SK-N-MC (cell line): ENCODE data around the gene DUS2.

Source experiments
- DNase-seq: peaks from one replicate; pipeline ENCODE4 v3.0.0-alpha.2; 2011; ENCODE audit warnings: low read depth, low spot score
- H3K27ac ChIP-seq: fragments of 200-600 bp; sonication (generic); 2 replicates; pipeline ENCODE4 v1.5.1; 2016; ENCODE audit warnings: mixed run types
- H3K36me3 ChIP-seq: fragments of 200-600 bp; sonication (generic); 2 replicates; pipeline ENCODE4 v1.6.1; 2017; ENCODE audit warnings: antibody characterized with exemption, low read length, mixed read lengths; ENCODE audit not compliant: insufficient read depth
- H3K4me3 ChIP-seq: fragments of 200-600 bp; sonication (generic); 2 replicates; pipeline ENCODE4 v1.5.1; 2016
- H3K9ac ChIP-seq: fragments of 200-600 bp; sonication (generic); 2 replicates; pipeline ENCODE4 v1.8.0; 2017; ENCODE audit warnings: mixed run types, mixed read lengths; ENCODE audit not compliant: insufficient read length
- H3K9me3 ChIP-seq: fragments of 200-600 bp; sonication (generic); 2 replicates; pipeline ENCODE4 v1.6.1; 2017; ENCODE audit warnings: low read depth, mild to moderate bottlenecking, antibody characterized with exemption, low read length, moderate library complexity, mixed read lengths
- EZH2 ChIP-seq: fragments of 200-600 bp; sonication (generic); IDR thresholded peaks from one replicate; pipeline ENCODE4 v1.6.1; 2017; ENCODE audit warnings: antibody characterized with exemption
- FOXP2 ChIP-seq: optimal IDR thresholded peaks from 2 replicates; pipeline ENCODE3; 2011; ENCODE audit warnings: mild to moderate bottlenecking, moderate library complexity; ENCODE audit not compliant: insufficient read depth; ENCODE audit errors: extremely low read length, control extremely low read depth
- POLR2AphosphoS5 ChIP-seq: IDR thresholded peaks from 2 replicates; pipeline ENCODE4 v1.6.1; 2012; ENCODE audit warnings: mild to moderate bottlenecking, low read depth, low read length, borderline replicate concordance

Gene DUS2

DNA sequence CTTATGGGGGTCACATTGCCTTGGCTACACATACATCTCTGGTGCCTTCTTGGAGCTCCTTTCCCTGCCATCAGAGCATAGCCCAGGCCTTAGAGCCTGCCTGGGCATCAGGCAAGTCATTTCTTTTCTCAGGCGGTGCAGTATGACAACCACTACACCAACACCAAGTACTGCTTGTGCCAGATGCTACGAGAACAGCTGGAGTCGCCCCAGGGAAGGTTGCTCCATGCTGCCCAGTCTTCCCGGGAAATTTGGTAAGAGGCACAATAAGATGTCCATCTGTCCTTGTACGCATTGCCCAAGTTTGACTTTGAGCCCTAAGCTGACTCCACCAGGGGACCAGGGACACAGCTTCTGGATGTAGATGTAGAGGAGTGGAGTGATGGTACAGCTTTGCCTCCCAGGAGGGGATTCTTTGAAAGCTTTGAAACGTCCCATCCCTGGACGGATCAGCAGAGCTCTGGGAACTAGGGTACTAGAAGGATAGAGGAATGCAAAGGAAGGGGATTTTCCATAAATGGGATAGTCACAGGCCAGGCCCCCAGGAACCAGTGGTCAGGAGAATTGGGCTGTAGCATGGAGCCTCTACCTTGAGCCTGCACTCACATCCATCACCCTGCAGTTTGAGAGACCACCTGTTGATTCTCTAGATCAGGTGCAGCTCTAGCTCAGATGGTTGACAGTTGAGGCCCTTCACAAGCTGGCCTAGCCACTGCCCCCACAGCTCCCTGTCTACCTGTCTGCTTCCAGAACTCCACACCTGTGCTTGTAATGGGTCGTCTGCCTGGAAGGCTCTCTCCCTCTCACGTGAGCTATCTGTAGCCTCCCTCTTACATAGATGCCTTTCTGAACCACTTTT, 51.0 kb downstream of the DUS2 start:
- no peak for TF ChIP-seq FOXP2
- TF ChIP-seq POLR2AphosphoS5 = no peak
- TF ChIP-seq EZH2 = no peak
- Histone ChIP-seq H3K9me3 (no peaks in the 10 kb centered on the region), H3K36me3 (no peaks in the 10 kb centered on the region; the same call in 1 of the 2 replicates), H3K9ac (no peak overlapping the region), H3K27ac (no peak overlapping the region), H3K4me3 (no peak overlapping the region)
- DNase-seq = no peak

DNA sequence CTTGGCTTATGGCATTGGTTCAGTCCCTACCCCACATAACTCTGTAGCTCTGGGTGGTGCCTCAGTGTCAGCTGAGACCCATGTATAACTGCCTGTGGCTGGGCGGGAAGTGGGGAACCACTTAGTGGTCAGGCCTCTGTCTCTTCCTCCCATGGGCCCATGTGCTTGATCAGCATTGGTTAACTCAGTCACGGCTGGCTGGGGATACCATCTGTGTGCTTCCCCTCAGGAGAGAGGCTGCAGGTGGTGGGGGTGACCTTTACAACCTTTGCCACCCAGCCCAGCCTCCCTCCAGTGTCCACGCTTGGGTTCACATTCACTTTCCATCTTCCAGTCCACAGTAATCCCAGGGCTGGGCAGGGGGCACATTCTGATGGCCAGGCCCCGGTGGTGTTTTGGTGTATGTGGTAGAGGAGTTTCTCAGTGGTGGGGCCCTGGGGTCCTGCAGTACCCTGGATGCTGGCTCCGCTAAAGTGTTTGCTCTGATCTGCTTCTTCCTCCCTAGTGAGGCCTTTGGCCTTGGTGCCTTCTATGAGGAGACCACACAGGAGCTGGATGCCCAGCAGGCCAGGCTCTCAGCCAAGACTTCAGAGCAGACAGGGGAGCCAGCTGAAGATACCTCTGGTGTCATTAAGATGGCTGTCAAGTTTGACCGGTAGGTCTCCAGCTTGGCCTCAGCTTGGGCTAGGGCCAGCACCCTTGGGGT, 51.9 kb downstream of the DUS2 start:
- no peak for TF ChIP-seq EZH2
- no peak for TF ChIP-seq FOXP2
- TF ChIP-seq POLR2AphosphoS5 = no peak
- H3K27ac ChIP-seq = no peak overlapping the region
- no peaks in the 10 kb centered on the region for H3K9me3 ChIP-seq
- no peak overlapping the region for H3K9ac ChIP-seq
- no peak for DNase-seq
- H3K4me3 ChIP-seq = no peak overlapping the region
- no peaks in the 10 kb centered on the region; the same call in 1 of the 2 replicates for H3K36me3 ChIP-seq

DNA sequence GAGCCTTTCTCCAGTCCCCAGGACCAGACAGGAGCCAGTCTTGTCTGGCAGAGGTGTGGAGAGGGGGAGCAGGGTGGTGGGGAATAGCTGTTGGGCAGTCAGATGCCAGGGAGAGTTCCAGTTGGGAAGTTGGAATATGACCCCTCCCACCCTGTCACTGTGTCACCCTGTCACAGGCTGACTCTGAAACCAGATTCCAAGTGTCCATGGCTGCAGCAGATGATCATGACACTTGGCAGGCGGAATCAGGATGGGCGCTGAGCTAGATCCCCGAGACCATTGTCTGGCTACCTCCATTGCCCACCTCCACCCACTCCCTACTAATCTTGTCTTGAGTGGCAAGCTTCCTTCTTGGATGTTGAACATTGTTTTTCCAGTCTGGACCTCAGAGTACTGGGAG, 52.9 kb downstream of the DUS2 start:
- no peak for TF ChIP-seq POLR2AphosphoS5
- TF ChIP-seq FOXP2 = no peak
- no peak for TF ChIP-seq EZH2
- DNase-seq = no peak
- H3K9ac ChIP-seq = no peak overlapping the region
- no peak overlapping the region for H3K27ac ChIP-seq
- no peak overlapping the region for H3K4me3 ChIP-seq
- H3K9me3 ChIP-seq = no peaks in the 10 kb centered on the region
- no peaks in the 10 kb centered on the region; the same call in 1 of the 2 replicates for H3K36me3 ChIP-seq

DNA sequence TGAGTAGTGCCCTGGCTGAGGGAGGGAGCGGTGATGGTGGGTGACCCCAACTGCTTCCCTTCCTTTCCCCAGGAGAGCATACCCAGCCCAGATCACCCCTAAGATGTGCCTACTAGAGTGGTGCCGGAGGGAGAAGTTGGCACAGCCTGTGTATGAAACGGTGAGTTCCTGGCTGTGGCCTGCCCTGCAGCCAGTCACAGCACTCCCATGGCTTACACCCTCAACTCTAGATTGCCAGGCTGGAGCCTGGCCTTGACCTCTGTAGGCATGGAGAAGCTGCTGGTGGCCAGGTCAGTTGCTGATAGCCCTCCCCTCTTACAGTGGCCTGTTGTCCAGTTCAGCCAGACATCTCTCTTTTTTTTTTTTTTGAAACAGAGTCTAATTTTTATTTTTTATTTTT, 53.5 kb downstream of the DUS2 start:
- no peak overlapping the region for H3K27ac ChIP-seq
- H3K9ac ChIP-seq = no peak overlapping the region
- no peak for TF ChIP-seq FOXP2
- no peak for TF ChIP-seq POLR2AphosphoS5
- no peak for TF ChIP-seq EZH2
- DNase-seq = no peak
- no peaks in the 10 kb centered on the region for H3K9me3 ChIP-seq
- H3K36me3 ChIP-seq = no peaks in the 10 kb centered on the region; the same call in 1 of the 2 replicates
- no peak overlapping the region for H3K4me3 ChIP-seq

DNA sequence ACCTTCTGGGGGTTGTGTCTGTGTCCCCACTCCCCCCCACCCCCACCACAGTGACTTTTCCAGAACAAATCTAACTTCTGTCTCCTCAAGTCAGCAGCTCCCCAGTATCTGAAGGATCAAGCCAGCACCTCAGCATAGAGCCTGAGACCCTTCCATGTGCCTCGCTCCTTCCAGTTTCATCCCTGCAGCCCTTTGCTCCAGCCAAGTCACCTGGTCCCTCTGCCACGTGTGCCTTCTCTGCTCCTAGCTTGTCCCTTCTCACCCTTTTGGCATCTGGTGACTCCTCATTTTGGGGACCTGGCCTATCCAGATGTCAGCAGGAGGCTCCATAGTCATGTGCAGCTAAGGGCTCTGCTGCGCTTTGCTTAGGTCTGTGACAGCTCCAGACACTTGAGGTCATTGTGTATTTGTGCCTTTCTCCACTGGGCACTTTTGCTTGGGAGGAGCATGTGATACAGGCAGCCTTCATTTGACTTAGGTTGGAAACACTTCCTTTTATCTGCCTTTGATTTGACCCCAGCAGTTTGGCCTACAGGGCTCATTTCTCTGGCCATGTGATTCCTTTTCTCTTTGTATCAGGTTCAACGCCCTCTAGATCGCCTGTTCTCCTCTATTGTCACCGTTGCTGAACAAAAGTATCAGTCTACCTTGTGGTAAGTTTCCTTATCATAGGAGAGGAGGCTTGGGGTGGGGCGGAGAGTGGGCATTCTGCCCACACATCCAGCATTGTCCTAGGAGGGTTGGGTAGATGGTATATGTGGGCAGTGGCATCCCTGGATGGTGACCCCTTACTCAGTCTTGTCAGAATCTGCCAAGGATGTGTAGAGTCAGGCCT, 55.0 kb downstream of the DUS2 start:
- Histone ChIP-seq H3K9me3 (no peaks in the 10 kb centered on the region), H3K27ac (no peak overlapping the region)

DNA sequence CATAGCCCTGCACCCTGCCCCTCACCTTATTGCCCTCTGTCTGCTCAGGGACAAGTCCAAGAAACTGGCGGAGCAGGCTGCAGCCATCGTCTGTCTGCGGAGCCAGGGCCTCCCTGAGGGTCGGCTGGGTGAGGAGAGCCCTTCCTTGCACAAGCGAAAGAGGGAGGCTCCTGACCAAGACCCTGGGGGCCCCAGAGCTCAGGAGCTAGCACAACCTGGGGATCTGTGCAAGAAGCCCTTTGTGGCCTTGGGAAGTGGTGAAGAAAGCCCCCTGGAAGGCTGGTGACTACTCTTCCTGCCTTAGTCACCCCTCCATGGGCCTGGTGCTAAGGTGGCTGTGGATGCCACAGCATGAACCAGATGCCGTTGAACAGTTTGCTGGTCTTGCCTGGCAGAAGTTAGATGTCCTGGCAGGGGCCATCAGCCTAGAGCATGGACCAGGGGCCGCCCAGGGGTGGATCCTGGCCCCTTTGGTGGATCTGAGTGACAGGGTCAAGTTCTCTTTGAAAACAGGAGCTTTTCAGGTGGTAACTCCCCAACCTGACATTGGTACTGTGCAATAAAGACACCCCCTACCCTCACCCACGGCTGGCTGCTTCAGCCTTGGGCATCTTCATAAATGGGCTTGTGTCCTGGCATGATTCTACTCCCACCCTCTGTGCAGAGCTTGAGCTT, 55.8 kb downstream of the DUS2 start:
- H3K9ac ChIP-seq = no peak overlapping the region
- DNase-seq = no peak
- no peaks in the 10 kb centered on the region; the same call in 1 of the 2 replicates for H3K36me3 ChIP-seq
- no peak for TF ChIP-seq FOXP2
- no peak for TF ChIP-seq POLR2AphosphoS5
- TF ChIP-seq EZH2 = no peak
- H3K4me3 ChIP-seq = no peak overlapping the region
- no peak overlapping the region for H3K27ac ChIP-seq
- H3K9me3 ChIP-seq = no peaks in the 10 kb centered on the region

More for the DNA sequence above, 55.0 kb downstream of the DUS2 start:
- Histone ChIP-seq H3K4me3 (no peak overlapping the region), H3K9ac (no peak overlapping the region), H3K36me3 (no peaks in the 10 kb centered on the region; the same call in 1 of the 2 replicates)
- TF ChIP-seq FOXP2 (no peak), POLR2AphosphoS5 (no peak), EZH2 (no peak)
- DNase-seq = no peak

DNA sequence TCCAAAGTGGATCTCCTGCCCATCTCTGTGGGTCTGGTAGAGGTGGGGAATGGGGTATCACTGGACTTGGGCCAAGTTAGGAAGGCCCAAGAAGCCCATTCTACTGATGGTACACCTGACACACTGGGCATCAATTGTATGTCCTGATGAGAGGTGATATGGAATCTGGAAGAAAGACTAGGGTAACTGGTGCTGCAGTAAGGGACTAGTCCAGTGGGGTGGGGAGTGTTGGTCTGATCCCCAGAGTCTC, 56.2 kb downstream of the DUS2 start:
- DNase-seq = no peak
- Histone ChIP-seq H3K9me3 (no peaks in the 10 kb centered on the region), H3K4me3 (no peak overlapping the region), H3K36me3 (no peaks in the 10 kb centered on the region; the same call in 1 of the 2 replicates), H3K9ac (no peak overlapping the region), H3K27ac (no peak overlapping the region)
- TF ChIP-seq FOXP2 = no peak
- no peak for TF ChIP-seq EZH2
- no peak for TF ChIP-seq POLR2AphosphoS5

DNA sequence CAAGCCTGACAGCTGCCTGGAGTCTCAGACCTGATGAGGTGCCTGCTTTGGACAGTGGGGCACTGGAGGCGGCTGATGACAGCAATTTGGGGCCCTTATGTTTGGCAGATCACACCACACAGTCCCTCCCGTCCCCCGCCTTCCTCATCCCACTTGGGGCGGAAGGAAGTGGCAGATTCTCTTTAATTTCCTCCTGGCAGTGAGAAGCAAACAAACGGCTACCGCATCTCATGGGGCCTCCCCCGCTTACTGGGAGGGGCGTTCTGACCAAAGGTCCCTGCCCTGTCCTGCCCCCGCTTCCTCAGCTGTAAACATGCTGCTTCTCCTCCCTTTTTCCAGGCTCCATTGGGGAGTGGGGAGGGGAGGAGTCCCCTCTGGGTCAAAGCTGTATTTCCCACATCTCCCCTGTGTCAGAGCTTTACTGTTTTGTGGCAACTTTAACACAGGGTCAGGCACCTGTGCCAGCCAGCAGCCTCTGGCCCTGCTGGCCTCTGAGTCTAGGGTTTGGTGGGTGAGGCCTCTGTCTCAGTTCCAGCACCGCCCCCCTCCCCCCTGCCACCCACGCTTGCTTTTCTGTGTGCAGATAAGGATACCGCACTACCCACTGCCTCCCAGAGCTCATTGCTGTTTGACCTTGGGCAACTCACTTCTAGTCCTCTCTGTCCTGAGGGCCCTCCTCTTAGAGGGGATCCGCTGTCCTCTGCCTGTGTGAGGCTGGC, 56.7 kb downstream of the DUS2 start:
- no peaks in the 10 kb centered on the region; the same call in 1 of the 2 replicates for H3K36me3 ChIP-seq
- H3K27ac ChIP-seq = no peak overlapping the region
- no peaks in the 10 kb centered on the region for H3K9me3 ChIP-seq
- DNase-seq = no peak
- TF ChIP-seq EZH2 = no peak
- H3K9ac ChIP-seq = no peak overlapping the region
- H3K4me3 ChIP-seq = no peak overlapping the region
